Breast epithelium (tissue), 4 donors: ENCODE data around the gene ZMIZ1. TPM values are rescaled to one million over a fixed set of nuclear protein-coding genes. Genes with fewer than 3 reads are reported as not detected.
A peak's percentile ranks its signal among the peaks of the same experiment; 100 is the strongest.

Experiments
- DNase-seq, 2 donors: peaks; one replicate each; pipeline ENCODE4 v3.0.0-alpha.2; 2019; ENCODE audit warnings: low spot score in 2 of 2
- H3K27ac ChIP-seq, 2 donors: fragments of 200-600 bp; sonication (generic) in 1 of 2; one replicate each; pipeline ENCODE4 v1.5.1; 2016 to 2019; ENCODE audit warnings: mild to moderate bottlenecking in 1 of 2
- H3K27me3 ChIP-seq, 2 donors: fragments of 200-600 bp; sonication (generic) in 1 of 2; one replicate each; pipeline versions ENCODE4 v1.5.1 to v1.6.0; 2017 to 2019; ENCODE audit warnings: control low read depth in 1 of 2, mild to moderate bottlenecking in 1 of 2
- H3K36me3 ChIP-seq: fragments of 200-600 bp; one replicate; pipeline ENCODE4 v1.5.1; 2019
- H3K4me1 ChIP-seq, 2 donors: fragments of 200-600 bp; sonication (generic); one replicate each; pipeline ENCODE4 v1.5.1; 2016 to 2019; ENCODE audit warnings: control low read depth in 1 of 2
- H3K4me3 ChIP-seq, 3 donors: fragments of 200-600 bp; sonication (generic); 1 replicate in 2 of 3; 2 replicates in 1 of 3; pipeline ENCODE4 v1.5.1; 2016 to 2019; ENCODE audit warnings: mild to moderate bottlenecking in 3 of 3, moderate library complexity in 2 of 3
- H3K9me3 ChIP-seq, 2 donors: fragments of 200-600 bp; sonication (generic) in 1 of 2; one replicate each; pipeline ENCODE4 v1.5.1; 2016 to 2019; ENCODE audit warnings: control low read depth in 1 of 2
- POLR2A ChIP-seq: fragments of 450-650 bp; IDR thresholded peaks from one replicate; pipeline ENCODE4 v1.6.1; 2016; ENCODE audit warnings: antibody characterized with exemption, mild to moderate bottlenecking, moderate library complexity
- POLR2AphosphoS5 ChIP-seq, 3 donors: sonication (generic); formaldehyde crosslinking; IDR thresholded peaks; one replicate each; pipeline ENCODE4 v1.6.1; 2017; ENCODE audit warnings: antibody characterized with exemption in 3 of 3
- intact Hi-C: fragments of 100-400 bp; cut with DNase I; formaldehyde crosslinking; loops from one replicate; pipeline ENCODE4 v1.15.1; 2023; ENCODE audit warnings: low total_unique reads
- total RNA-seq, 3 donors: library from RNA; depleted of rRNA; stranded (reverse); fragments of >200 nt; gene quantifications; one replicate each; pipeline ENCODE4 v1.1.0, GENCODE V29; 2016
- TF ChIP-seq, protein P1 (sequence below), 3 donors: fragments of 450-650 bp; IDR thresholded peaks; one replicate each; pipeline ENCODE4 v1.5.1; 2016 to 2017; ENCODE audit warnings: antibody characterized with exemption in 3 of 3, mild to moderate bottlenecking in 3 of 3, moderate library complexity in 3 of 3

ZMIZ1 gene
- total RNA-seq, 3 donors from 2014 or later = 34.4 to 63.7 (median 39.8) TPM

DNA sequence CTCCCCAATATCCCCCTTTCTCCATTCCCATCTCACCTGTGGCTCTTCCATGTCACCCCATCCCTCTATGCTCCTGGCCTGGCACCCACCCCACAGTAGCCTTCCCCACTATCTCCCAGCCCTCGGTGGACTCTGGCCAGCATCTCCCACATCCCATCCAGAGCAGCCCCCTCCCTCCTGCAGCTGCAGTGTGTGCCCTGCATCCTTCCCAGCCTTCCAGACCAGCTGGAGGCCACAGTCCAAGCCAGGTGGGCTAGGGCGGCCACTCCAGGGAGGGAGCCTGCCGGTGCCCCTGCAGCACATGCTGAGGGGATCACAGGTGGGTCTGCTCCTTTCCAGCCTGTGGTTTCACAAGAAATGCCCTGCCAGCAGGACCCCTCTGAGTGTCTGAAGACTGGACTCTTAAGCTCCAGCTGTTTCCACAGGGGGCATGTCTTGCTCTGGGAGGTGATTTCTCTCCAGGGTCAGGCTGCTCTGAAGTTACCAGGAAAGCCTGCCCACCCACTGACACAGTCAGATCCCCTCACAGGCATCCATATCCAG, 187.6 kb downstream of the ZMIZ1 start:
- Histone ChIP-seq H3K27ac (no peak overlapping the region), H3K9me3 (no peaks in the 10 kb centered on the region), H3K4me3 (no peak overlapping the region), H3K4me1 (peaks cover 5% of the 10 kb centered on the region in 2 donors), H3K27me3 (no peaks in the 10 kb centered on the region), H3K36me3 (no peaks in the 10 kb centered on the region)
- TF ChIP-seq POLR2A = no peak
- intact Hi-C loops = no loop called here
- no peak for DNase-seq

DNA sequence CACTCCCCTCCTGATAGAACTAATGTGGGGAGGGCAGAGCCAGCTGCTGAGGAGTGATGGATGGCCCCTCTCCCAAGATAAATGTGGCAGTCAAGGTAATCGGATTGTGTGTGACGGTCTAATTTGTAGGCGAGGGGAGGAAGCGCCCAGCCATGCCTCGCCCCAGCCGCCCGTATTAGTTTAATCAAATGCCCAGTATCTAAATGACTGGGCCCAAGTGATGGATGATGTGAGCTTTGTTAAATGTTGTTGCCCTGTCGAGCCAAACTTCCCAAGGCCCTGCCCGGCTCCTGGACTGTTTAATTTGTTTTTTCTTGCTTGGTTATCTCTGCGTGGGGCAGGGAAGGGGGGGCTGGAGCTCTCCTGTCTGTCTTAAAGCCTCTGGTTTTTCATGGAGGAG, 190.1 kb downstream of the ZMIZ1 start:
- Histone ChIP-seq H3K36me3 (no peaks in the 10 kb centered on the region), H3K27ac (no peak overlapping the region), H3K4me3 (no peak overlapping the region), H3K9me3 (no peaks in the 10 kb centered on the region), H3K4me1 (peaks cover 5 to 9% of the 10 kb centered on the region in 2 donors), H3K27me3 (no peaks in the 10 kb centered on the region)
- intact Hi-C loops = no loop called here
- TF ChIP-seq POLR2AphosphoS5 (IDR thresholded peaks at IDR 0.05) (no peak), POLR2A (no peak)
- TF ChIP-seq, protein P1, sequence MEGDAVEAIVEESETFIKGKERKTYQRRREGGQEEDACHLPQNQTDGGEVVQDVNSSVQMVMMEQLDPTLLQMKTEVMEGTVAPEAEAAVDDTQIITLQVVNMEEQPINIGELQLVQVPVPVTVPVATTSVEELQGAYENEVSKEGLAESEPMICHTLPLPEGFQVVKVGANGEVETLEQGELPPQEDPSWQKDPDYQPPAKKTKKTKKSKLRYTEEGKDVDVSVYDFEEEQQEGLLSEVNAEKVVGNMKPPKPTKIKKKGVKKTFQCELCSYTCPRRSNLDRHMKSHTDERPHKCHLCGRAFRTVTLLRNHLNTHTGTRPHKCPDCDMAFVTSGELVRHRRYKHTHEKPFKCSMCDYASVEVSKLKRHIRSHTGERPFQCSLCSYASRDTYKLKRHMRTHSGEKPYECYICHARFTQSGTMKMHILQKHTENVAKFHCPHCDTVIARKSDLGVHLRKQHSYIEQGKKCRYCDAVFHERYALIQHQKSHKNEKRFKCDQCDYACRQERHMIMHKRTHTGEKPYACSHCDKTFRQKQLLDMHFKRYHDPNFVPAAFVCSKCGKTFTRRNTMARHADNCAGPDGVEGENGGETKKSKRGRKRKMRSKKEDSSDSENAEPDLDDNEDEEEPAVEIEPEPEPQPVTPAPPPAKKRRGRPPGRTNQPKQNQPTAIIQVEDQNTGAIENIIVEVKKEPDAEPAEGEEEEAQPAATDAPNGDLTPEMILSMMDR (IDR thresholded peaks at IDR 0.05) = no peak
- DNase-seq = no peak

DNA sequence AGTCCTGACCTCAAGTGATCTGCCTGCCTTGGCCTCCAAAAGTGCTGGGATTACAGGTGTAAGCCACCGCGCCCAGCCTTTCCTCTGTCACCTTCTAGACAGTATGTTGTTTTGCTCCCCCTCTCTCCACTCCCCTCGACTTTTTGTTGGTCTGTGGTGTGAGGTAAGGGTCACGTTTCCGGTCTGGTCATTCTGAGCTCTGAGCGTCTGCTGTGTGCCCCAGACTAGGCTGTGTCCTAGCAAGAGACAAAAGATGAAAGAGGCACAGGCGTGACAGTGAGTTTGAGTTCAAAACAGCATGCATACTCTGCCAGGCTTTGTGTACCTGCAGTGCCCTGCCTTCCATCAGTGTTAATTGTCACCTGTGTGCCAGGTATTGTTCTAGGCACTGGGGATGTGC, 191.1 kb downstream of the ZMIZ1 start:
- Histone ChIP-seq H3K36me3 (no peaks in the 10 kb centered on the region), H3K27ac (no peak overlapping the region), H3K9me3 (no peaks in the 10 kb centered on the region), H3K4me3 (no peak overlapping the region), H3K4me1 (peaks cover 8 to 16% of the 10 kb centered on the region in 2 donors), H3K27me3 (no peaks in the 10 kb centered on the region)
- TF ChIP-seq POLR2AphosphoS5 (IDR thresholded peaks at IDR 0.05) = no peak
- no peak for TF ChIP-seq POLR2A
- intact Hi-C loops = no loop called here
- no peak for DNase-seq

DNA sequence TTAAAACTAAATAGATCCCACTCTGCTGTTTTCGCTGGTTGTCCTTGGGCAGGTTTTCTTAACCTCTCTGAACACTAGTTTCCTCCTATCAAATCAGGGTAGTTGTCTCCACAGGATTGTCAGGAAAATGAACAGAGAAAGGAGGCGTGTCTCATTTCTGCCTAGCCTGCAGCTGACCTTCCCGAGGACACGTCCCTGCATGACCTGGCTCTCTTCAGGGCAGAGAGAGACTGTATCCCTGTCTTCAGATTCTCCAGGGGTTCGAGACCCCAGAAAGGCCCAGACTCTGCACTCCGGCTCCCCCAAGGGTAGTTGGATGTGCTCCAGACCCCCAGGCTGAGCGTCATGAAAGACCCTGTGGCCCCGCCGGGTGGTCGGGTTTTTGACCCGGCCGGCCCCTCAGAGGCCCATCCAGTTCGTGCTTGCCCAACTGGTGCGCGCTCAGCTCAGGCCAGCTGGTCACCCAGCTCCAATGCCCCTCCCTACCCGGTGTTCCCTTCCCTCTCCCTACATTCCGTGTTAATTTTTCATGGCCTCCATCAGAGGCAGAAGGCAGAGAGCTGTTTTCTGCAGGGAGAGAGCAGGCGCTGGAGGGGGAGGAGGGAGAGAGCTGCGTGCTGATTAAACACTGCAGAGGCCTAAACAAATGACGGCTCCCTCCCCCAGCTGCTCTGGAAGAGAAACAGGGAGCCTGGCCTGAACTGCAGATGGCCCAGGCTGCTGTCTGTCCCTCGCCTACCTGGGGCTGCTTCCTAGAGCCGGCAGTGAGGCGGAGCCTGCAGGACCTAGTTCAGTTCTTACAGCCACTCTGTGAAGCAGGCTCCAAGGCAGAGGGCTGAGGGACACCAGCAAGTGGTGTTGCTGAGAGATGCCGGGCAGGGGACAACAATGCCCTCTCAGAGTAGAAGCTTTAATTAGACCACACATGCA, 192.3 kb downstream of the ZMIZ1 start:
- Histone ChIP-seq H3K27me3 (no peaks in the 10 kb centered on the region), H3K9me3 (no peaks in the 10 kb centered on the region), H3K27ac (peak overlapping the region; percentile 58 to 72), H3K4me1 (peaks cover 9 to 17% of the 10 kb centered on the region in 2 donors), H3K4me3 (no peak overlapping the region), H3K36me3 (no peaks in the 10 kb centered on the region)
- DNase-seq = no peak
- TF ChIP-seq POLR2AphosphoS5 (IDR thresholded peaks at IDR 0.05) (no peak), POLR2A (no peak)
- TF ChIP-seq, protein P1 (IDR thresholded peaks at IDR 0.05) = no peak
- intact Hi-C loops = no loop called here

DNA sequence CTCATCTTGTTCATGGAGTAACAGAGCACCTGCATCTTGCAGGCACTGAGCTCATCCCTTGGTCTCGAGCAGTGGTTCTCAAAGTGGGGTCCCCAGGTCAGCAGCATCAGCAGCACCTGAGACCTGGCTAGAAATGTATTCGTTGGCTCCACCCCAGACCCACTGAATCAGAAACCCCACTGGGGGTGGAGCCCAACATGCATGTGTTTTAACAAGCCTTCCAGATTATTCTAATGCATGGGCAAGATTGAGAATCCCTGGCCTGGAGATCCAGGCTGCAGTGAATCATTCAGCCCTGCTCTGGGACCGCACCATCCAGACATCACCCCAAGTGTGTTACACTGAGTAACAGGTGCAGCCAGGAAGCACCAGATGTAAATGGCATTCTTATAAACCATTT, 193.4 kb downstream of the ZMIZ1 start:
- Histone ChIP-seq H3K4me3 (no peak overlapping the region), H3K36me3 (no peaks in the 10 kb centered on the region), H3K4me1 (peaks cover 14 to 26% of the 10 kb centered on the region in 2 donors), H3K27me3 (no peaks in the 10 kb centered on the region), H3K9me3 (no peaks in the 10 kb centered on the region), H3K27ac (no peak overlapping the region)
- TF ChIP-seq, protein P1 (IDR thresholded peaks at IDR 0.05) = no peak
- no peak for TF ChIP-seq POLR2AphosphoS5 (IDR thresholded peaks at IDR 0.05)
- no peak for TF ChIP-seq POLR2A
- intact Hi-C loops = no loop called here
- no peak for DNase-seq
